ENCODE measurements around the gene ITGB3.

Gene ITGB3

GRCh38 chr17:47242648-47243047, 11.0 kb upstream of the ITGB3 start:
- H3K36me3 ChIP-seq (ENCODE audit: control insufficient read depth, insufficient read depth, low read length), result no peaks in the 10 kb centered on the region
- no peak overlapping the region for H3K4me3 ChIP-seq (ENCODE audit: insufficient read depth, low read depth, low read length)
- no peaks in the 10 kb centered on the region for H3K4me1 ChIP-seq (ENCODE audit: control insufficient read depth, insufficient read depth, low read length)
- no peaks in the 10 kb centered on the region for H3K9me3 ChIP-seq (ENCODE audit: control insufficient read depth, low read length)
- H3K27me3 ChIP-seq (ENCODE audit: control insufficient read depth, insufficient read depth, low read length, poor library complexity, severe bottlenecking), result no peaks in the 10 kb centered on the region
- H3K27ac ChIP-seq (ENCODE audit: insufficient read depth, low read depth, low read length, poor library complexity, severe bottlenecking), result no peak overlapping the region
- whole genome bisulfite sequencing, 2 experiments, result 90 to 98% methylated on average over 2 of the region's 2 CpGs

- Histone ChIP-seq H3K36me3 (ENCODE audit: control insufficient read depth, insufficient read depth, low read length) (no peaks in the 10 kb centered on the region), H3K4me3 (ENCODE audit: insufficient read depth, low read depth, low read length) (no peak overlapping the region)
- 94% methylated on average over 8 to 9 of the region's 9 CpGs for WGBS, 2 experiments
Measured at GRCh38 chr17:47243737-47244598, 9.7 kb upstream of the ITGB3 start.

GRCh38 chr17:47244697-47245096, 8.9 kb upstream of the ITGB3 start:
- no peaks in the 10 kb centered on the region for H3K4me1 ChIP-seq (ENCODE audit: control insufficient read depth, insufficient read depth, low read length)
- WGBS, 2 experiments, result 93 to 97% methylated on average over 2 of the region's 2 CpGs
- no peaks in the 10 kb centered on the region for H3K36me3 ChIP-seq (ENCODE audit: control insufficient read depth, insufficient read depth, low read length)
- no peak overlapping the region for H3K4me3 ChIP-seq (ENCODE audit: insufficient read depth, low read depth, low read length)
- no peaks in the 10 kb centered on the region for H3K9me3 ChIP-seq (ENCODE audit: control insufficient read depth, low read length)
- H3K27ac ChIP-seq (ENCODE audit: insufficient read depth, low read depth, low read length, poor library complexity, severe bottlenecking), result no peak overlapping the region
- no peaks in the 10 kb centered on the region for H3K27me3 ChIP-seq (ENCODE audit: control insufficient read depth, insufficient read depth, low read length, poor library complexity, severe bottlenecking)

More at GRCh38 chr17:47243737-47244598, 9.7 kb upstream of the ITGB3 start:
- Histone ChIP-seq H3K27me3 (ENCODE audit: control insufficient read depth, insufficient read depth, low read length, poor library complexity, severe bottlenecking) (no peaks in the 10 kb centered on the region), H3K9me3 (ENCODE audit: control insufficient read depth, low read length) (no peaks in the 10 kb centered on the region), H3K27ac (ENCODE audit: insufficient read depth, low read depth, low read length, poor library complexity, severe bottlenecking) (no peak overlapping the region), H3K4me1 (ENCODE audit: control insufficient read depth, insufficient read depth, low read length) (no peaks in the 10 kb centered on the region)

GRCh38 chr17:47246120-47246519, 7.5 kb upstream of the ITGB3 start:
- Histone ChIP-seq H3K27me3 (ENCODE audit: control insufficient read depth, insufficient read depth, low read length, poor library complexity, severe bottlenecking) (no peaks in the 10 kb centered on the region), H3K9me3 (ENCODE audit: control insufficient read depth, low read length) (no peaks in the 10 kb centered on the region), H3K4me1 (ENCODE audit: control insufficient read depth, insufficient read depth, low read length) (no peaks in the 10 kb centered on the region), H3K4me3 (ENCODE audit: insufficient read depth, low read depth, low read length) (no peak overlapping the region), H3K36me3 (ENCODE audit: control insufficient read depth, insufficient read depth, low read length) (no peaks in the 10 kb centered on the region), H3K27ac (ENCODE audit: insufficient read depth, low read depth, low read length, poor library complexity, severe bottlenecking) (no peak overlapping the region)
- 85 to 87% methylated on average over 1 to 2 of the region's 2 CpGs for WGBS, 2 experiments

GRCh38 chr17:47250855-47251254, 2.8 kb upstream of the ITGB3 start:
- peaks cover 41% of the 10 kb centered on the region for H3K27me3 ChIP-seq (ENCODE audit: control insufficient read depth, insufficient read depth, low read length, poor library complexity, severe bottlenecking)
- 86 to 91% methylated on average over 2 of the region's 2 CpGs for WGBS, 2 experiments
- H3K4me1 ChIP-seq (ENCODE audit: control insufficient read depth, insufficient read depth, low read length), result no peaks in the 10 kb centered on the region

GRCh38 chr17:47251421-47251940, 2.1 kb upstream of the ITGB3 start:
- H3K27me3 ChIP-seq (ENCODE audit: control insufficient read depth, insufficient read depth, low read length, poor library complexity, severe bottlenecking), result peaks cover 46% of the 10 kb centered on the region
- no peaks in the 10 kb centered on the region for H3K9me3 ChIP-seq (ENCODE audit: control insufficient read depth, low read length)
- no peak overlapping the region for H3K4me3 ChIP-seq (ENCODE audit: insufficient read depth, low read depth, low read length)
- WGBS, 2 experiments, result 78 to 84% methylated on average over 1 of the region's 1 CpG
- H3K36me3 ChIP-seq (ENCODE audit: control insufficient read depth, insufficient read depth, low read length), result no peaks in the 10 kb centered on the region
- H3K27ac ChIP-seq (ENCODE audit: insufficient read depth, low read depth, low read length, poor library complexity, severe bottlenecking), result no peak overlapping the region
- H3K4me1 ChIP-seq (ENCODE audit: control insufficient read depth, insufficient read depth, low read length), result no peaks in the 10 kb centered on the region

More at GRCh38 chr17:47250855-47251254, 2.8 kb upstream of the ITGB3 start:
- Histone ChIP-seq H3K9me3 (ENCODE audit: control insufficient read depth, low read length) (no peaks in the 10 kb centered on the region), H3K27ac (ENCODE audit: insufficient read depth, low read depth, low read length, poor library complexity, severe bottlenecking) (no peak overlapping the region), H3K4me3 (ENCODE audit: insufficient read depth, low read depth, low read length) (no peak overlapping the region), H3K36me3 (ENCODE audit: control insufficient read depth, insufficient read depth, low read length) (no peaks in the 10 kb centered on the region)

- WGBS, 2 experiments, result 94 to 95% methylated on average over 1 of the region's 1 CpG
- peaks cover 49% of the 10 kb centered on the region for H3K27me3 ChIP-seq (ENCODE audit: control insufficient read depth, insufficient read depth, low read length, poor library complexity, severe bottlenecking)
Measured at GRCh38 chr17:47252209-47252608, 1.4 kb upstream of the ITGB3 start.

GRCh38 chr17:47252766-47253512, 688 bp upstream of the ITGB3 start:
- H3K27me3 ChIP-seq (ENCODE audit: control insufficient read depth, insufficient read depth, low read length, poor library complexity, severe bottlenecking), result peaks cover 49% of the 10 kb centered on the region
- H3K4me3 ChIP-seq (ENCODE audit: insufficient read depth, low read depth, low read length), result peak overlapping the region; percentile 36
- no peaks in the 10 kb centered on the region for H3K4me1 ChIP-seq (ENCODE audit: control insufficient read depth, insufficient read depth, low read length)
- 79 to 80% methylated on average over 10 of the region's 10 CpGs for WGBS, 2 experiments
- H3K36me3 ChIP-seq (ENCODE audit: control insufficient read depth, insufficient read depth, low read length), result no peaks in the 10 kb centered on the region
- H3K9me3 ChIP-seq (ENCODE audit: control insufficient read depth, low read length), result no peaks in the 10 kb centered on the region
- H3K27ac ChIP-seq (ENCODE audit: insufficient read depth, low read depth, low read length, poor library complexity, severe bottlenecking), result no peak overlapping the region

More at GRCh38 chr17:47252209-47252608, 1.4 kb upstream of the ITGB3 start:
- no peak overlapping the region for H3K27ac ChIP-seq (ENCODE audit: insufficient read depth, low read depth, low read length, poor library complexity, severe bottlenecking)
- H3K4me3 ChIP-seq (ENCODE audit: insufficient read depth, low read depth, low read length), result no peak overlapping the region
- H3K9me3 ChIP-seq (ENCODE audit: control insufficient read depth, low read length), result no peaks in the 10 kb centered on the region
- H3K4me1 ChIP-seq (ENCODE audit: control insufficient read depth, insufficient read depth, low read length), result no peaks in the 10 kb centered on the region
- no peaks in the 10 kb centered on the region for H3K36me3 ChIP-seq (ENCODE audit: control insufficient read depth, insufficient read depth, low read length)

GRCh38 chr17:47254403-47254943, 846 bp downstream of the ITGB3 start:
- Histone ChIP-seq H3K9me3 (ENCODE audit: control insufficient read depth, low read length) (no peaks in the 10 kb centered on the region), H3K4me3 (ENCODE audit: insufficient read depth, low read depth, low read length) (peak overlapping the region; percentile 36), H3K27me3 (ENCODE audit: control insufficient read depth, insufficient read depth, low read length, poor library complexity, severe bottlenecking) (peaks cover 49% of the 10 kb centered on the region), H3K4me1 (ENCODE audit: control insufficient read depth, insufficient read depth, low read length) (no peaks in the 10 kb centered on the region), H3K27ac (ENCODE audit: insufficient read depth, low read depth, low read length, poor library complexity, severe bottlenecking) (no peak overlapping the region), H3K36me3 (ENCODE audit: control insufficient read depth, insufficient read depth, low read length) (no peaks in the 10 kb centered on the region)
- 26% methylated on average over 14 of the region's 15 CpGs for WGBS, 2 experiments

Data from ectodermal cell (in vitro differentiated cells).